Measurements from ENCODE around the gene LILRB1.

- TF ChIP-seq, protein P1, sequence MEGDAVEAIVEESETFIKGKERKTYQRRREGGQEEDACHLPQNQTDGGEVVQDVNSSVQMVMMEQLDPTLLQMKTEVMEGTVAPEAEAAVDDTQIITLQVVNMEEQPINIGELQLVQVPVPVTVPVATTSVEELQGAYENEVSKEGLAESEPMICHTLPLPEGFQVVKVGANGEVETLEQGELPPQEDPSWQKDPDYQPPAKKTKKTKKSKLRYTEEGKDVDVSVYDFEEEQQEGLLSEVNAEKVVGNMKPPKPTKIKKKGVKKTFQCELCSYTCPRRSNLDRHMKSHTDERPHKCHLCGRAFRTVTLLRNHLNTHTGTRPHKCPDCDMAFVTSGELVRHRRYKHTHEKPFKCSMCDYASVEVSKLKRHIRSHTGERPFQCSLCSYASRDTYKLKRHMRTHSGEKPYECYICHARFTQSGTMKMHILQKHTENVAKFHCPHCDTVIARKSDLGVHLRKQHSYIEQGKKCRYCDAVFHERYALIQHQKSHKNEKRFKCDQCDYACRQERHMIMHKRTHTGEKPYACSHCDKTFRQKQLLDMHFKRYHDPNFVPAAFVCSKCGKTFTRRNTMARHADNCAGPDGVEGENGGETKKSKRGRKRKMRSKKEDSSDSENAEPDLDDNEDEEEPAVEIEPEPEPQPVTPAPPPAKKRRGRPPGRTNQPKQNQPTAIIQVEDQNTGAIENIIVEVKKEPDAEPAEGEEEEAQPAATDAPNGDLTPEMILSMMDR (IDR thresholded peaks at IDR 0.05): no peak
- TF ChIP-seq POLR2A (IDR thresholded peaks at IDR 0.05): no peak
These were observed 35.2 kb downstream of the LILRB1 start for GRCh38 chr19:54665530-54665929.

Measured in uterus (tissue), 2 donors.